ENCODE data around the gene KCNT2. TPM values are rescaled to one million over a fixed set of nuclear protein-coding genes. Genes with fewer than 3 reads are reported as not detected.
A peak's percentile ranks its signal among the peaks of the same experiment; 100 is the strongest.

The KCNT2 gene
- total RNA-seq, 4 donors from 2014 or later, result 0.18 to 3.3 (median 2.0) TPM

DNA sequence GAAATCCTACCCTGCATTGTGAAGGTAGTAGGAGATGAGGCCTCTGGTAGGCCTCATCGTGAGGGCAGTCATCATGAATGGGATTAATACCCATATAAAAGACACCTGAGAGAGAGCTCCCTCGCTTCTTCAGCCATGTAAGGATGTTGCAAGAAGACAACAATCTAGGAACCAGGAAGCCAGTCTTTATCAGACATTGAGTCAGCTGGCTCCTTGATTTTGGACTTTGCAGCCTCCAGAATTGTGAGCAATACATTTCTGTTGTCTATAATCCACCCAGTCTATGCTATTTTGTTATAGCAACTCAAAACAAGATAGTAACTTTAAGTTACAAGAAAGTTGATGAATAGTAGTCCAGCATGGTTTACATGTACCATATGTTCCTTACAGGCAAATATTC, 208.5 kb downstream of the KCNT2 start:
- Histone ChIP-seq H3K4me1 (no peaks in the 10 kb centered on the region), H3K27ac (no peak overlapping the region), H3K9me3 (no peaks in the 10 kb centered on the region), H3K4me3 (no peak overlapping the region), H3K27me3 (no peaks in the 10 kb centered on the region), H3K36me3 (no peaks in the 10 kb centered on the region)
- no peak for TF ChIP-seq POLR2A (IDR thresholded peaks at IDR 0.05)
- TF ChIP-seq, protein P1, sequence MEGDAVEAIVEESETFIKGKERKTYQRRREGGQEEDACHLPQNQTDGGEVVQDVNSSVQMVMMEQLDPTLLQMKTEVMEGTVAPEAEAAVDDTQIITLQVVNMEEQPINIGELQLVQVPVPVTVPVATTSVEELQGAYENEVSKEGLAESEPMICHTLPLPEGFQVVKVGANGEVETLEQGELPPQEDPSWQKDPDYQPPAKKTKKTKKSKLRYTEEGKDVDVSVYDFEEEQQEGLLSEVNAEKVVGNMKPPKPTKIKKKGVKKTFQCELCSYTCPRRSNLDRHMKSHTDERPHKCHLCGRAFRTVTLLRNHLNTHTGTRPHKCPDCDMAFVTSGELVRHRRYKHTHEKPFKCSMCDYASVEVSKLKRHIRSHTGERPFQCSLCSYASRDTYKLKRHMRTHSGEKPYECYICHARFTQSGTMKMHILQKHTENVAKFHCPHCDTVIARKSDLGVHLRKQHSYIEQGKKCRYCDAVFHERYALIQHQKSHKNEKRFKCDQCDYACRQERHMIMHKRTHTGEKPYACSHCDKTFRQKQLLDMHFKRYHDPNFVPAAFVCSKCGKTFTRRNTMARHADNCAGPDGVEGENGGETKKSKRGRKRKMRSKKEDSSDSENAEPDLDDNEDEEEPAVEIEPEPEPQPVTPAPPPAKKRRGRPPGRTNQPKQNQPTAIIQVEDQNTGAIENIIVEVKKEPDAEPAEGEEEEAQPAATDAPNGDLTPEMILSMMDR (IDR thresholded peaks at IDR 0.05), result no peak
- no peak for DNase-seq

DNA sequence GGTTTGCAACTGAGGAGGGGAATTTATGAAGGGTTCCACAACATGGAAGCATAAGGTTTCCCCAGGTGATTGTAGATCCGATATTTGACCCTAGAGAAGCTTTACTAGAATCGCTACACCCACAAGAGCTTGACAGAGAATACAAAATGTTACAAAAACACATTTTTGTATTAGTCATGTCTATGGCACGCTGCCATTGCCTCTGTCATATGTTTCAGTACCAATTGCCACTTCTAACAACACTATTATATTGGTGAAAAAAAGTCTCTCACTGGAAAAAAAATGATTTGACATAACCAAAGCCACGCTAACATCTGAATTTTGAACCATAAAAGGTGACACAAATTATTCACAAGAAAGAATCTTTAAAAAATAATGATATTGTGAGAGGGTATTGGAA, 214.5 kb downstream of the KCNT2 start:
- no peak overlapping the region for H3K4me3 ChIP-seq
- DNase-seq, result peak in 1 of 3 donors; percentile 44
- no peaks in the 10 kb centered on the region for H3K36me3 ChIP-seq
- no peak overlapping the region for H3K27ac ChIP-seq
- H3K4me1 ChIP-seq, result no peaks in the 10 kb centered on the region
- TF ChIP-seq, protein P1 (IDR thresholded peaks at IDR 0.05), result no peak
- TF ChIP-seq POLR2A (IDR thresholded peaks at IDR 0.05), result no peak
- H3K9me3 ChIP-seq, result no peaks in the 10 kb centered on the region
- no peaks in the 10 kb centered on the region for H3K27me3 ChIP-seq

DNA sequence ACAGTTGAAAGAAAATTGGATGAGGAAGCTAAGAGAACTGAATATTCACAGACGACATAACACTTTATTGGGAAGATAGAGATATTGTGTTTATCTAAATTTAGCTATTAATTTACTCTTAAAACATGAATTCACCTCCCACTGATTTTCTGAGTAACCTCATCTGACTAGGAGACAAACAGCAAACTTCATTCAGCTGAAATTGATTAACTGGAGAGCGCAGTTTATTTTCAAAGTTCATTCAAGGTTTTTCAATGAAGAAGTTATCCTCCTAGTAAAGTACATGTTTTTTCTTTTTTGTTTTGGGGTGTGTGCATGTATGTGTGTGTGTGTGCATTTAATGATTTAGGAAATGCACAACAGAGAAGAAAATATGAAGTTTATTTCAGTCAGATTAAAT, 215.0 kb downstream of the KCNT2 start:
- DNase-seq, result no peak
- no peaks in the 10 kb centered on the region for H3K4me1 ChIP-seq
- TF ChIP-seq, protein P1 (IDR thresholded peaks at IDR 0.05), result no peak
- no peak for TF ChIP-seq POLR2A (IDR thresholded peaks at IDR 0.05)
- H3K9me3 ChIP-seq, result no peaks in the 10 kb centered on the region
- H3K27me3 ChIP-seq, result no peaks in the 10 kb centered on the region
- H3K27ac ChIP-seq, result no peak overlapping the region
- no peaks in the 10 kb centered on the region for H3K36me3 ChIP-seq
- H3K4me3 ChIP-seq, result no peak overlapping the region

DNA sequence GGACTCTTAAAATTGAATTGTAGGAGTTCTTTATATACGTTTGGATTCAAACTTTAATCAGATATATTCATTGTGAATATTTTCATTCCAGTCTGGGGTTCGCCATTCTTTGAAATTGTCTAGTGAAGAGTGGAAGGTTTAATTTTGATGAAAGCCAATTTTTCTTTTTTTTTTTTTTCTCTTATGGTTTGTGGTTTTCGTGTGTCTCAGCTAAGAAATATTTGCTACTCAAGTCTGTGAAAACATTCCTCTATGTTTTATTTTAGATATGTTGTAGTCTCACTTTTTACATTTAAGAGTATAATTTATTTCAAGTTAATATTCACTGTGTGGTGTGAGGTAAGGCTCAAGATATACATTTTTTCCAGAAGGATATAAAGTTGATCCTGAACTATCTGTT, 220.5 kb downstream of the KCNT2 start:
- no peak overlapping the region for H3K27ac ChIP-seq
- no peaks in the 10 kb centered on the region for H3K27me3 ChIP-seq
- TF ChIP-seq POLR2A (IDR thresholded peaks at IDR 0.05), result no peak
- TF ChIP-seq, protein P1 (IDR thresholded peaks at IDR 0.05), result no peak
- no peaks in the 10 kb centered on the region for H3K9me3 ChIP-seq
- DNase-seq, result no peak
- H3K36me3 ChIP-seq, result no peaks in the 10 kb centered on the region
- H3K4me1 ChIP-seq, result no peaks in the 10 kb centered on the region
- H3K4me3 ChIP-seq, result no peak overlapping the region

DNA sequence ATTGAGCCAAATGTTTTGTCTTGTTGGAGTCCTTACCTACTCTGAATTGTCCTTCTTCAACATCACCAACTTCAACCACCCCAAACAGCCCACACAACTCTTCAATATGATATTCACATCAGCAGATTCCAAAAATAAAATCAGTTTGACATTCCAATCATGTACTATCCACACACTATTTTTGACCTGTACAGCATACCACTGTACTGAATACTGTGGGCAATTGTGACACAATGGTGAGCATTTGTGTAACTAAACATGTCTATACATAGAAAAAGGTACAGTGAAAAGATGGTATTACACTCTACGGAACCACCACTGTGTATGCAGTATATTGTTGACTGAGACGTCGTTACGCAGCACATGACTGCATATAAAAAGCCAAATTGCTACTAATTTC, 223.1 kb downstream of the KCNT2 start:
- no peak for TF ChIP-seq POLR2A (IDR thresholded peaks at IDR 0.05)
- TF ChIP-seq, protein P1 (IDR thresholded peaks at IDR 0.05), result no peak
- H3K9me3 ChIP-seq, result no peaks in the 10 kb centered on the region
- no peaks in the 10 kb centered on the region for H3K36me3 ChIP-seq
- no peak overlapping the region for H3K27ac ChIP-seq
- H3K4me3 ChIP-seq, result no peak overlapping the region
- H3K4me1 ChIP-seq, result no peaks in the 10 kb centered on the region
- DNase-seq, result no peak
- H3K27me3 ChIP-seq, result no peaks in the 10 kb centered on the region

DNA sequence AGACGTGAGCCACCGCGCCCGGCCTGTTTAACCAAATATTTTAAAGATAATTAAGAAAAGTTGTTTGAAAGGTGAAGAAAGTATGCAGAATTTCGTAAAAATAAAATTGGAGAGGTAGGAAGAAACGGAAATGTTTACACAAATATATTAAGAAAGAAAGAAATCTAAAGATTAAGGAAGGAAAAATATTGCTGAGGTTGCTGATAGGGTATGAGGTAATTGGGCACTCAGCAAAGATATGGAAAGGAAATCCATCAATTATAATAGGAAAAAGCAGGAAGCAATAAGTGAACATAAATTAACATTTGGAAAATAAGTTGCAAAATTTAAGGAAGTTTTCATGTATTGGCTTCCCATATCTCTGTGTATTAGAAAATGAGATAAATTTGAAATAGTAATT, 225.9 kb downstream of the KCNT2 start:
- Histone ChIP-seq H3K4me3 (no peak overlapping the region), H3K27ac (no peak overlapping the region), H3K27me3 (no peaks in the 10 kb centered on the region), H3K36me3 (no peaks in the 10 kb centered on the region), H3K9me3 (no peaks in the 10 kb centered on the region), H3K4me1 (no peaks in the 10 kb centered on the region)
- TF ChIP-seq POLR2A (IDR thresholded peaks at IDR 0.05), result no peak
- TF ChIP-seq, protein P1 (IDR thresholded peaks at IDR 0.05), result no peak
- no peak for DNase-seq

All from Peyer's patch (tissue), 4 donors.